Liver (tissue), 9 donors: ENCODE data around the gene DHPS. TPM values are rescaled to one million over a fixed set of nuclear protein-coding genes. Genes with fewer than 3 reads are reported as not detected.

Experiments used
- DNase-seq: peaks from one replicate; pipeline ENCODE4 v3.0.0-alpha.2; 2017; ENCODE audit warnings: low spot score
- H3K27ac ChIP-seq, 2 donors: one replicate each; pipeline ENCODE4 v1.7.0; 2013; ENCODE audit warnings: inconsistent platforms in 2 of 2, low read length in 2 of 2, control low read depth in 1 of 2, low read depth in 1 of 2, mild to moderate bottlenecking in 1 of 2
- H3K27me3 ChIP-seq, 4 donors: one replicate each; pipeline versions ENCODE4 v1.6.1 to v1.7.0; 2013; ENCODE audit warnings: low read length in 3 of 4, inconsistent platforms in 1 of 4, mild to moderate bottlenecking in 1 of 4, moderate library complexity in 1 of 4; ENCODE audit not compliant: control insufficient read depth in 4 of 4, insufficient read depth in 4 of 4
- H3K36me3 ChIP-seq, 4 donors: one replicate each; pipeline versions ENCODE4 v1.6.1 to v1.7.0; 2013; ENCODE audit warnings: low read length in 3 of 4, mild to moderate bottlenecking in 3 of 4, low read depth in 1 of 4, moderate library complexity in 1 of 4; ENCODE audit not compliant: control insufficient read depth in 4 of 4, insufficient read depth in 3 of 4
- H3K4me1 ChIP-seq, 4 donors: one replicate each; pipeline versions ENCODE4 v1.6.1 to v1.7.0; 2013; ENCODE audit warnings: low read length in 3 of 4, mild to moderate bottlenecking in 3 of 4, moderate library complexity in 1 of 4; ENCODE audit not compliant: control insufficient read depth in 4 of 4, insufficient read depth in 4 of 4
- H3K4me3 ChIP-seq, 3 donors: one replicate each; pipeline versions ENCODE4 v1.6.1 to v1.7.0; 2013; ENCODE audit warnings: low read length in 3 of 3, control low read depth in 1 of 3, low read depth in 1 of 3, mild to moderate bottlenecking in 1 of 3
- H3K9ac ChIP-seq, 2 donors: one replicate each; pipeline ENCODE4 v1.7.0; 2013; ENCODE audit warnings: low read length in 2 of 2, mild to moderate bottlenecking in 2 of 2, moderate library complexity in 2 of 2, control low read depth in 1 of 2, low read depth in 1 of 2
- H3K9me3 ChIP-seq, 4 donors: one replicate each; pipeline versions ENCODE4 v1.6.1 to v1.7.0; 2013; ENCODE audit warnings: low read length in 3 of 4; ENCODE audit not compliant: control insufficient read depth in 4 of 4
- CTCF ChIP-seq: fragments of 150-350 bp; IDR thresholded peaks from 2 replicates; pipeline ENCODE4 v1.5.1; 2017; ENCODE audit warnings: improper control_type of control experiment, low read depth, low read length; ENCODE audit not compliant: missing input control
- EGR1 ChIP-seq, 2 donors: IDR thresholded peaks; 2 replicates each; pipeline ENCODE4 v1.6.1; 2016 to 2018; ENCODE audit warnings: antibody characterized with exemption in 2 of 2, low read depth in 2 of 2
- FOXA2 ChIP-seq: IDR thresholded peaks from 2 replicates; pipeline ENCODE4 v1.6.1; 2016; ENCODE audit warnings: antibody characterized with exemption
- GABPA ChIP-seq, 2 donors: IDR thresholded peaks in 1 of 2; conservative IDR thresholded peaks in 1 of 2; 2 replicates each; pipeline ENCODE4 v1.6.1; 2016; ENCODE audit warnings: antibody characterized with exemption in 2 of 2, mild to moderate bottlenecking in 1 of 2, moderate library complexity in 1 of 2
- HNF4A ChIP-seq, 2 donors: conservative IDR thresholded peaks; 2 replicates each; pipeline ENCODE4 v1.6.1; 2016; ENCODE audit warnings: antibody characterized with exemption in 2 of 2, mild to moderate bottlenecking in 2 of 2
- JUND ChIP-seq, 2 donors: IDR thresholded peaks; 2 replicates each; pipeline ENCODE4 v1.6.1; 2016; ENCODE audit warnings: antibody characterized with exemption in 2 of 2
- MAX ChIP-seq: IDR thresholded peaks from 2 replicates; pipeline ENCODE4 v1.6.1; 2016; ENCODE audit warnings: antibody characterized with exemption
- NR2F2 ChIP-seq: IDR thresholded peaks from 2 replicates; pipeline ENCODE4 v1.6.1; 2016; ENCODE audit warnings: antibody characterized with exemption
- RAD21 ChIP-seq, 2 donors: IDR thresholded peaks; 2 replicates each; pipeline ENCODE4 v1.6.1; 2016; ENCODE audit warnings: antibody characterized with exemption in 2 of 2, mild to moderate bottlenecking in 2 of 2
- RXRA ChIP-seq, 2 donors: IDR thresholded peaks; 2 replicates each; pipeline ENCODE4 v1.6.1; 2017 to 2018; ENCODE audit warnings: antibody characterized with exemption in 2 of 2, mild to moderate bottlenecking in 1 of 2
- SP1 ChIP-seq: IDR thresholded peaks from 2 replicates; pipeline ENCODE4 v1.6.1; 2018; ENCODE audit warnings: antibody characterized with exemption, mild to moderate bottlenecking
- YY1 ChIP-seq: IDR thresholded peaks from 2 replicates; pipeline ENCODE4 v1.6.1; 2016; ENCODE audit warnings: antibody characterized with exemption, mild to moderate bottlenecking
- WGBS: extraction: QIAGEN DNeasy Blood & Tissue Kit; methylation state at CpG from one replicate; pipeline ENCODE4 v1.1.7; 2013; 5-methylcytosine and 5-hydroxymethylcytosine counted together
- polyA plus RNA-seq, 2 donors: library from polyadenylated mRNA; stranded (reverse) in 1 of 2; unstranded in 1 of 2; fragments of 200-250 nt in 1 of 2; fragments of >200 nt in 1 of 2; fragmentation: Nextera tagmentation in 1 of 2; extraction: Ambion mirVana in 1 of 2; gene quantifications; one replicate each; pipeline versions ENCODE4 v1.2.1 to v1.2.3, GENCODE V29; 2013 to 2015
- total RNA-seq, 2 donors: library from RNA; depleted of rRNA; stranded (reverse); fragments of >200 nt; gene quantifications; one replicate each; pipeline ENCODE4 v1.2.3, GENCODE V29; 2014
- TF ChIP-seq, protein P1 (sequence below): IDR thresholded peaks from 2 replicates; pipeline ENCODE4 v1.6.1; 2016; ENCODE audit warnings: antibody characterized with exemption, mild to moderate bottlenecking
- donor health status: healthy.
- donor health status: healthy.
- donor health status: healthy.
- donor health status: healthy.
- donor health status: healthy.

DHPS gene
- total and polyA plus RNA-seq, 4 donors, result 29.1 to 53.9 (median 42.6) TPM

- Histone ChIP-seq H3K4me3 (no peak overlapping the region), H3K27me3 (no peaks in the 10 kb centered on the region), H3K4me1 (peaks cover 5 to 22% (median 16%) of the 10 kb centered on the region in 4 donors), H3K9ac (no peak overlapping the region), H3K36me3 (peaks cover 0 to 5% (median 1%) of the 10 kb centered on the region in 4 donors), H3K27ac (no peak overlapping the region), H3K9me3 (no peaks in the 10 kb centered on the region)
- TF ChIP-seq RAD21 (IDR thresholded peaks at IDR 0.05), result no peak
- TF ChIP-seq RXRA (IDR thresholded peaks at IDR 0.05), result no peak
- TF ChIP-seq YY1, result no peak
- TF ChIP-seq HNF4A (conservative IDR thresholded peaks at IDR 0.05), result no peak
- no peak for TF ChIP-seq MAX
- no peak for TF ChIP-seq SP1
- no peak for TF ChIP-seq NR2F2
- TF ChIP-seq JUND (IDR thresholded peaks at IDR 0.05), result no peak
- TF ChIP-seq GABPA (IDR thresholded peaks at IDR 0.05 in 1 of 2, conservative IDR thresholded peaks at IDR 0.05 in 1 of 2), result no peak
- TF ChIP-seq FOXA2, result no peak
- TF ChIP-seq EGR1 (IDR thresholded peaks at IDR 0.05; ENCODE audit: low read depth in 2 of 2), result no peak
- TF ChIP-seq, protein P1, sequence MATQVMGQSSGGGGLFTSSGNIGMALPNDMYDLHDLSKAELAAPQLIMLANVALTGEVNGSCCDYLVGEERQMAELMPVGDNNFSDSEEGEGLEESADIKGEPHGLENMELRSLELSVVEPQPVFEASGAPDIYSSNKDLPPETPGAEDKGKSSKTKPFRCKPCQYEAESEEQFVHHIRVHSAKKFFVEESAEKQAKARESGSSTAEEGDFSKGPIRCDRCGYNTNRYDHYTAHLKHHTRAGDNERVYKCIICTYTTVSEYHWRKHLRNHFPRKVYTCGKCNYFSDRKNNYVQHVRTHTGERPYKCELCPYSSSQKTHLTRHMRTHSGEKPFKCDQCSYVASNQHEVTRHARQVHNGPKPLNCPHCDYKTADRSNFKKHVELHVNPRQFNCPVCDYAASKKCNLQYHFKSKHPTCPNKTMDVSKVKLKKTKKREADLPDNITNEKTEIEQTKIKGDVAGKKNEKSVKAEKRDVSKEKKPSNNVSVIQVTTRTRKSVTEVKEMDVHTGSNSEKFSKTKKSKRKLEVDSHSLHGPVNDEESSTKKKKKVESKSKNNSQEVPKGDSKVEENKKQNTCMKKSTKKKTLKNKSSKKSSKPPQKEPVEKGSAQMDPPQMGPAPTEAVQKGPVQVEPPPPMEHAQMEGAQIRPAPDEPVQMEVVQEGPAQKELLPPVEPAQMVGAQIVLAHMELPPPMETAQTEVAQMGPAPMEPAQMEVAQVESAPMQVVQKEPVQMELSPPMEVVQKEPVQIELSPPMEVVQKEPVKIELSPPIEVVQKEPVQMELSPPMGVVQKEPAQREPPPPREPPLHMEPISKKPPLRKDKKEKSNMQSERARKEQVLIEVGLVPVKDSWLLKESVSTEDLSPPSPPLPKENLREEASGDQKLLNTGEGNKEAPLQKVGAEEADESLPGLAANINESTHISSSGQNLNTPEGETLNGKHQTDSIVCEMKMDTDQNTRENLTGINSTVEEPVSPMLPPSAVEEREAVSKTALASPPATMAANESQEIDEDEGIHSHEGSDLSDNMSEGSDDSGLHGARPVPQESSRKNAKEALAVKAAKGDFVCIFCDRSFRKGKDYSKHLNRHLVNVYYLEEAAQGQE, result no peak
- WGBS, result 82% methylated on average over 2 of the region's 2 CpGs
- DNase-seq, result peak; percentile 28
Measured at GRCh38 chr19:12695096-12695495, 13.4 kb upstream of the DHPS start.

DNA sequence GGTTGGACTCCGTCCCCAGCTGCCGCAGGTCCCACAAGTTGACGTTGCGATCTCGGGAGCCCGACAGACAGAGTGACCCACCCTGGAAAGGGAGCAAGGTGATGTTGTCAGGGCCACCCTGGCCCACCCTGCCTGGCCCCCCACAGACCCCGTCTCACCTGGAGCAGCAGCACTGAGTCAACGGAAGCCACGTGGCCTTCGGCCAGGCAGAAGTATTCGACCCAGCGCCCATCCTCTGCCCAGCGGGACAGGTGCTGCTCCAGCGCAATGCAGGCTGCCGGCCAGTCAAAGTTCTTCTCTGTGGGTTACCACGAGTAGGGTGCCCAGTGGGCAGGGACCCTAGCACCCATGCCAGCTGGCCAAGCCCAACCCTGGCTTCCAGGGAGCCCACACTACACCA is 13.0 kb upstream of the DHPS start:
- peak; percentile 31 for DNase-seq
- Histone ChIP-seq H3K4me3 (no peak overlapping the region), H3K27ac (no peak overlapping the region), H3K27me3 (no peaks in the 10 kb centered on the region), H3K9ac (no peak overlapping the region), H3K9me3 (no peaks in the 10 kb centered on the region), H3K36me3 (peaks cover 0 to 4% (median 1%) of the 10 kb centered on the region in 4 donors), H3K4me1 (peaks cover 5 to 22% (median 16%) of the 10 kb centered on the region in 4 donors)
- WGBS, result 90% methylated on average over 16 of the region's 16 CpGs
- no peak for TF ChIP-seq HNF4A (conservative IDR thresholded peaks at IDR 0.05)
- no peak for TF ChIP-seq SP1
- TF ChIP-seq NR2F2, result no peak
- TF ChIP-seq JUND (IDR thresholded peaks at IDR 0.05), result no peak
- TF ChIP-seq GABPA (IDR thresholded peaks at IDR 0.05 in 1 of 2, conservative IDR thresholded peaks at IDR 0.05 in 1 of 2), result no peak
- no peak for TF ChIP-seq CTCF
- TF ChIP-seq, protein P1, result no peak
- TF ChIP-seq MAX, result no peak
- TF ChIP-seq FOXA2, result no peak
